HG03575 (cell line): ENCODE measurements around the gene PCSK6.

ENCODE experiments used
- ATAC-seq: cut with Tn5 transposase; IDR thresholded peaks from one replicate; pipeline ENCODE4 v1.9.1; 2021; ENCODE audit not compliant: unreplicated experiment, insufficient number of reproducible peaks, low FRiP score; ENCODE audit errors: extremely low read depth

Gene PCSK6

GRCh38 chr15:101525087-101525669, 35.7 kb upstream of the PCSK6 start:
- no peak for ATAC-seq

GRCh38 chr15:101523560-101523940, 34.0 kb upstream of the PCSK6 start:
- no peak for ATAC-seq

GRCh38 chr15:101522621-101523559, 33.4 kb upstream of the PCSK6 start:
- no peak for ATAC-seq

- no peak for ATAC-seq
Measured at GRCh38 chr15:101522091-101522490, 32.6 kb upstream of the PCSK6 start.

- no peak for ATAC-seq
Measured at GRCh38 chr15:101521591-101521990, 32.1 kb upstream of the PCSK6 start.

- no peak for ATAC-seq
Measured at GRCh38 chr15:101521069-101521468, 31.6 kb upstream of the PCSK6 start.

- ATAC-seq: no peak
Measured at GRCh38 chr15:101520395-101520794, 30.9 kb upstream of the PCSK6 start.

- ATAC-seq: no peak
Measured at GRCh38 chr15:101517504-101517903, 28.0 kb upstream of the PCSK6 start.

- ATAC-seq: no peak
Measured at GRCh38 chr15:101514318-101514717, 24.8 kb upstream of the PCSK6 start.

- ATAC-seq: no peak
Measured at GRCh38 chr15:101511717-101512116, 22.2 kb upstream of the PCSK6 start.

- ATAC-seq: no peak
Measured at GRCh38 chr15:101510212-101511197, 21.0 kb upstream of the PCSK6 start.

- no peak for ATAC-seq
Measured at GRCh38 chr15:101509279-101509678, 19.8 kb upstream of the PCSK6 start.

- ATAC-seq: no peak
Measured at GRCh38 chr15:101506491-101506890, 17.0 kb upstream of the PCSK6 start.

GRCh38 chr15:101505610-101506337, 16.3 kb upstream of the PCSK6 start:
- ATAC-seq: no peak

- no peak for ATAC-seq
Measured at GRCh38 chr15:101504866-101505609, 15.5 kb upstream of the PCSK6 start.

GRCh38 chr15:101504373-101504772, 14.9 kb upstream of the PCSK6 start:
- ATAC-seq: no peak

- no peak for ATAC-seq
Measured at GRCh38 chr15:101503296-101503599, 13.7 kb upstream of the PCSK6 start.

GRCh38 chr15:101502572-101503295, 13.2 kb upstream of the PCSK6 start:
- ATAC-seq: no peak
